Activated T-helper 2 cell treated with anti-CD3 and anti-CD28 coated beads, Interferon-gamma antibody, Interleukin-2, Interleukin-4, amounts not matched to agents 10 μg/mL and 5 μg/mL and 100 μg/mL, durations not matched to agents 14 hours and 24 hours and 36 hours (primary cell): ENCODE data around the gene RASSF5. TPM values are rescaled to one million over a fixed set of nuclear protein-coding genes. Genes with fewer than 3 reads are reported as not detected.

ENCODE experiments used
- DNase-seq: peaks from one replicate; pipeline ENCODE4 v3.0.0; 2021; ENCODE audit warnings: low spot score
- H3K27ac Mint-ChIP-seq: one replicate; pipeline ENCODE4 v1.8.0; 2021; ENCODE audit warnings: mixed read lengths
- H3K27me3 Mint-ChIP-seq: one replicate; pipeline ENCODE4 v1.8.0; 2021; ENCODE audit warnings: low read depth, mixed read lengths
- H3K36me3 Mint-ChIP-seq: one replicate; pipeline ENCODE4 v1.8.0; 2021; ENCODE audit warnings: low read depth, mixed read lengths
- H3K4me1 Mint-ChIP-seq: one replicate; pipeline ENCODE4 v1.8.0; 2021; ENCODE audit warnings: low read depth, mixed read lengths
- H3K4me3 Mint-ChIP-seq: one replicate; pipeline ENCODE4 v1.8.0; 2021; ENCODE audit warnings: low read depth, mild to moderate bottlenecking, moderate library complexity, mixed read lengths
- H3K9me3 Mint-ChIP-seq: one replicate; pipeline ENCODE4 v1.8.0; 2021; ENCODE audit warnings: mixed read lengths
- intact Hi-C: fragments of 100-400 bp; cut with micrococcal nuclease; formaldehyde crosslinking; loops from one replicate; pipeline ENCODE4 v1.15.1; 2023
- total RNA-seq: library from RNA; stranded (reverse); gene quantifications from 2 replicates; pipeline ENCODE4 v1.2.3, GENCODE V29; 2022

RASSF5 gene
- total RNA-seq, 1 donor from 2014 or later, result 182 TPM

DNA sequence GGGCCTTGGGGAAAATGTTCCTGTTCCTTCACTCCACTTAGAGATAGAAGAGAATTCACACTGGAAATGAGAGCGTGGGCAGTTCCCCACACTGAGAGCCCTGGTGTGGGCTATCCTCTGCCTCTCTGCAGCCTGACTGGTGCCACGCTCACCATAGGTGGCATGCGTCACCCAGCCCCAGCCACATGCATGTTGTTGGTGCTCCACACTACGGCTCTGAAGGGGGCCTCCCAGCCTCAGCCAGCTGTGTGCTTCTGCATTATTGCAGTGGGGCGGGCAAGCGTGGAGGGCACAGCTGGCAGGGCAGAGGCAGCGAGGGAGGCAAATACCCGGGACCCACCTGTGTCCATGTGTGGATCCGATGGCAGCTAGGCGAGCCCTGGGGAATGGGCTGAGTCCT is 14.7 kb upstream of the RASSF5 start:
- no peak overlapping the region for H3K27ac Mint-ChIP-seq

DNA sequence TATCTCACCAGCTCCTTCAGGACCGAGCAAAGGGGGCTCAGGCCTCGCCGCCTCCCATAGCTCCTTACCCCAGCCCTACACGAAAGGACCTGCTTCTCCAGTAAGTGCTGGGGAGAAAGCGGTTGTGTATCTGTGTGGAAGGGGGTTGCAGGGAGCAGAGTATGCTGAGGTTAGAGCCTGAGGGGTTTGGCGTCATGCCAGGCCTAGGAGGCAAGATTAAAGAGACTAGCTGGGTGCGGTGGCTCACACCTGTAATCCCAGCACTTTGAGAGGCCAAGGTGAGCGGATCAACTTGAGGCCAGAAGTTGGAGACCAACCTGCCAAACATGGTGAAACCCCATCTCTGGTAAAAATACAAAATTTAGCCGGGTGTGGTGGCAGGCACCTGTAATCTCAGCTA is 14.1 kb upstream of the RASSF5 start:
- H3K36me3 Mint-ChIP-seq, result peaks cover 67% of the 10 kb centered on the region
- no peaks in the 10 kb centered on the region for H3K27me3 Mint-ChIP-seq
- H3K9me3 Mint-ChIP-seq, result no peaks in the 10 kb centered on the region
- no peak overlapping the region for H3K27ac Mint-ChIP-seq
- no peak for DNase-seq
- intact Hi-C loops, result loop anchor here (5.0 kb wide), 2 partner anchors 34 to 169 kb away; no protein-coding TSS in a partner anchor
- peaks cover 15% of the 10 kb centered on the region for H3K4me1 Mint-ChIP-seq
- H3K4me3 Mint-ChIP-seq, result no peak overlapping the region

More for the DNA sequence above, 14.7 kb upstream of the RASSF5 start:
- H3K4me1 Mint-ChIP-seq, result peaks cover 15% of the 10 kb centered on the region
- H3K9me3 Mint-ChIP-seq, result no peaks in the 10 kb centered on the region
- peaks cover 69% of the 10 kb centered on the region for H3K36me3 Mint-ChIP-seq
- H3K4me3 Mint-ChIP-seq, result no peak overlapping the region
- H3K27me3 Mint-ChIP-seq, result no peaks in the 10 kb centered on the region
- DNase-seq, result no peak
- intact Hi-C loops, result loop anchor here (5.0 kb wide), 2 partner anchors 35 to 170 kb away; no protein-coding TSS in a partner anchor

DNA sequence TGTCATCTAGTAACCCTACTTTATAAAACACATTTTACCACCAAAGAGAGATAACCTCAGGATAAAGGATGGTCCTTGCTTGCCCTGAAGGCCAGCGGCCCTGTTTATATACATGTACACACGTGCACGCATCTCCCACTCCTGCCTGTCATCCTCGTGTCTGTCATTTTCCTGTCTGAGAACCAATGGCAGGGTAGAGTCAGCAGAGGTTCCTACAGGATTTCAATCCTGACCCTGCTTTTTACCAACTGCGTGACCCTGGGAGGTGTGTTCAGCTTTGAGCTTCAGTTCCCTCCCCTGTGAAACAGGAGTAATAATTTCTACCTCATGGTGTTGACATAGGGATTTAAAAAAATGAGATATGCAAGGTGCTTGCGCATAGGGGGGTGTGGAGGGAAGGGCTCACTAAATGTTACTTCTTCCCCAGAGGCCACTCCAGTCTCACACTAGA is 12.3 kb upstream of the RASSF5 start:
- Mint-ChIP-seq H3K9me3 (no peaks in the 10 kb centered on the region), H3K27ac (no peak overlapping the region), H3K4me1 (peaks cover 15% of the 10 kb centered on the region), H3K4me3 (no peak overlapping the region), H3K36me3 (peaks cover 75% of the 10 kb centered on the region), H3K27me3 (no peaks in the 10 kb centered on the region)
- DNase-seq, result no peak
- intact Hi-C loops, result no loop called here

DNA sequence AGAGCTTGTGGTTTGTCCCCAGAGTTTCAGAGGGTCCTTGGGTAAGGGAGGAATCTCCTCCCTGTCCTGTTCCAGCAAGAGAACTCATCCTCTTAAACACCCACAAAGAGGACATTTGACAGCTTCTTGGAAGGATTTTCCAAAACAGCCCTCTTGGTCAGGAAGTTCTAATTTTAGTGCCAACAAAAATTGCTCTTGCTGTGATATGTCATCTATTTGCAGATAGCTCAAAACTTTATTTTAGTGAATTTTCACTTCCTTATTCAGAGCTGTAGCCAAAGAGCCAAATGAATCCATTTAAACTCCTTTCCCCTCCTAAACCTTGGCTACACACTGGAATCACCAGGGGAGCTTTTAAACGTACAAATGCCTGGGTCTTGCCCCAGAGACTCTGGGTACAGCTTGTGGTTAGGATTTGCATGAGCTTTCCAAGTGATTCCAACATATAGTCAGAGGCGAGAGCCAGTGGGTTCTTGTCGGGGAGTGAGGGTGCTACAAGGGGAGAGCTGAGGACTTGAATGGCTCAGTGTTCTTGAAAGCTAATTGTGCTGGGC is 11.8 kb upstream of the RASSF5 start:
- Mint-ChIP-seq H3K27me3 (no peaks in the 10 kb centered on the region), H3K9me3 (no peaks in the 10 kb centered on the region), H3K36me3 (peaks cover 70% of the 10 kb centered on the region), H3K4me3 (no peak overlapping the region), H3K27ac (no peak overlapping the region), H3K4me1 (peaks cover 14% of the 10 kb centered on the region)
- DNase-seq, result no peak
- intact Hi-C loops, result no loop called here

DNA sequence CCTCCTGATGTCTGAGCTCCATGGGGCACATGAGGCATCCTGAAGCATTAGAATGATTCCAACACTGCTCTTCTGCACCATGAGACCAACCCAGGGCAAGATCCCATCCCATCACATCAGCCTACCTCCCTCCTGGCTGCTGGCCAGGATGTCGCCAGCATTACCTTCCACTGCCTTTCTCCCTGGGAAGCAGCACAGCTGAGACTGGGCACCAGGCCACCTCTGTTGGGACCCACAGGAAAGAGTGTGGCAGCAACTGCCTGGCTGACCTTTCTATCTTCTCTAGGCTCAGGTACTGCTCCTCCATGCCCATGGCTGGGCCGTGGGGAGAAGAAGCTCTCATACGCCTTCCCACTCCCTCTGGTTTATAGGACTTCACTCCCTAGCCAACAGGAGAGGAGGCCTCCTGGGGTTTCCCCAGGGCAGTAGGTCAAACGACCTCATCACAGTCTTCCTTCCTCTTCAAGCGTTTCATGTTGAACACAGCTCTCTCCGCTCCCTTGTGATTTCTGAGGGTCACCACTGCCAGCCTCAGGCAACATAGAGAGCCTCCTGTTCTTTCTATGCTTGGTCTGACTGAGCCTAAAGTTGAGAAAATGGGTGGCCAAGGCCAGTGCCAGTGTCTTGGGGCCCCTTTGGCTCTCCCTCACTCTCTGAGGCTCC is 11.1 kb upstream of the RASSF5 start:
- intact Hi-C loops, result no loop called here
- H3K9me3 Mint-ChIP-seq, result no peaks in the 10 kb centered on the region
- H3K27ac Mint-ChIP-seq, result peak overlapping the region; percentile 30
- no peak overlapping the region for H3K4me3 Mint-ChIP-seq
- H3K36me3 Mint-ChIP-seq, result peaks cover 63% of the 10 kb centered on the region
- H3K4me1 Mint-ChIP-seq, result peaks cover 8% of the 10 kb centered on the region
- DNase-seq, result no peak
- H3K27me3 Mint-ChIP-seq, result no peaks in the 10 kb centered on the region

DNA sequence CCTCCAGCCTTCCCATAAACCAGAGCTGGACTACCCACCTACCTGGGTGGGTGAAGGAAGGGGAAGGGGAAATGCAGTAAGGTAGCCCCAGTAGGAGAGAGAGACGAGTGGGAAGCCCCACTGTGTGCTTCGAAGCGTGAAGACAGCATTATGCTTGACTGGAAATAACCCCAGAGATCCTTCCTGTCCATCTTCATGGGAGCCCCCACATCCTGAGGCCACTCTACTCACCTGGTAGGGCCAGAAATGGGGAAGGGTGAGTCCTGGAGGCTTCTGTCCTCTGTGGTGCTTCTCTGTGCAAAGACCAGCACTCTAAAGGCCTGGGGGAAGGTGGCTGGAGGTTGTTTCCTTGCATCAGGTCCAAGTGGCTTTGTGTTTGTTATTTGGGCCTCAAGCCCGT is 10.0 kb upstream of the RASSF5 start:
- Mint-ChIP-seq H3K4me3 (no peak overlapping the region), H3K36me3 (peaks cover 54% of the 10 kb centered on the region), H3K4me1 (peaks cover 8% of the 10 kb centered on the region), H3K27me3 (no peaks in the 10 kb centered on the region), H3K27ac (no peak overlapping the region), H3K9me3 (no peaks in the 10 kb centered on the region)
- DNase-seq, result no peak
- intact Hi-C loops, result no loop called here

DNA sequence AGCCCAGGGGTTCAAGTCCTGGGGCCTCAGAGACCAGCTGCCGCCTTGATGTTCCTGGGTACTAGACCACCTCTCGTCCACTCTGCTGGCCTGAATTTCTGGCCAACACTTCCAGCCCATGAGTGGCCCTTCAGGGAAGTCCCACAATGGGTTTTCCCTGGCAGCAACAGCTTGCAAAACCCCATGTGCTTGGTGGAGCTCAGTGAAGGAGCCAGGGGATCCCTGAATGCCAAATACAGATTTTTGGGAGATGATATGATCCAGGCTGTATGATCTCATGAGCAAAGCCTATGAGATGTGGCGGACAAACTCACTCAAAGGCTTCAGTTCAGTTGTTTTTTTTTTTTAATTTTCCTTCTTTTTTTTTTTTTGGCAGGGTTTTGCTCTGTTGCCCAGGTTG is 9.6 kb upstream of the RASSF5 start:
- Mint-ChIP-seq H3K4me3 (no peak overlapping the region), H3K27me3 (no peaks in the 10 kb centered on the region), H3K4me1 (peaks cover 8% of the 10 kb centered on the region), H3K27ac (no peak overlapping the region), H3K9me3 (no peaks in the 10 kb centered on the region), H3K36me3 (peaks cover 50% of the 10 kb centered on the region)
- intact Hi-C loops, result no loop called here
- DNase-seq, result no peak

DNA sequence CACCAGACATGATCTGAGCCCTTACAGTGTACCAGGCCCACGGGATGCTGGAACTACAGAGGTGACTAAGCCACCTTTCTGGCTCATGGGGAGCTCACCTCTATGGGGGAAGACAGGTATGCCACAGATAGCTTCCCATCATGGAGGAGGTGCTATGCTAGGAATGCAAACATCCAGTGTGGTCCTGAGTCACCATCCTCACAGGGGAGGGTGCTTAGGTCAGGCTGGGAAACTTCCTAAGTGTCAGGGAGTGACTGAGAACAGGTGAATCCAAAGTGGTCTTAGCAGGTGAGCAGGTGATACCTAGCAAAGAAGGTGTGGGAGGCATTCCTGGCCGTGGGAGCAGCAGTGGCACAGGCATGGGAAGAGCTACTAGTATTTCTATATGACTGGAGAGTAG is 8.6 kb upstream of the RASSF5 start:
- no peaks in the 10 kb centered on the region for H3K27me3 Mint-ChIP-seq
- H3K9me3 Mint-ChIP-seq, result no peaks in the 10 kb centered on the region
- peaks cover 45% of the 10 kb centered on the region for H3K36me3 Mint-ChIP-seq
- intact Hi-C loops, result no loop called here
- no peak overlapping the region for H3K4me3 Mint-ChIP-seq
- no peak for DNase-seq
- no peak overlapping the region for H3K27ac Mint-ChIP-seq
- peaks cover 14% of the 10 kb centered on the region for H3K4me1 Mint-ChIP-seq

DNA sequence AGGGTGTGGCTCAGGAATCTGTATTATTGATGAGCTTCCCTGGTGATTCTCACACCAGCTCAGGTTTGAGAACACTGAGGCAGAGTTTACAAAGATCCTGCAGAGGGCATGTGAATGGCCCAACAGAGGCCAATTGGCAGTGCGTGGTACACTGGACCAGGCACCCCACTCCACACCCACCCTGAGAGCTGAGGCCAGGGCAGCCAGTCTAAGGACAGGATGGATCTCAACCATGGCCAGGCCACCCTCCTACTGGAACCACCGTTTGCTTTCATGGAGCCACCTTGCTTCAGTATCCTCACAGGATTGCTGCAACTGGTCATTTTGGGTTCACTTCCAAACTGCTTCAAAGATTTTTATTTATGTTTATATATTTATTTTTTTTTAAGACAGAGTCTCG is 7.3 kb upstream of the RASSF5 start:
- no peak for DNase-seq
- H3K27me3 Mint-ChIP-seq, result no peaks in the 10 kb centered on the region
- H3K4me1 Mint-ChIP-seq, result peaks cover 25% of the 10 kb centered on the region
- no peaks in the 10 kb centered on the region for H3K9me3 Mint-ChIP-seq
- no peak overlapping the region for H3K27ac Mint-ChIP-seq
- H3K4me3 Mint-ChIP-seq, result no peak overlapping the region
- intact Hi-C loops, result no loop called here
- H3K36me3 Mint-ChIP-seq, result peaks cover 38% of the 10 kb centered on the region

DNA sequence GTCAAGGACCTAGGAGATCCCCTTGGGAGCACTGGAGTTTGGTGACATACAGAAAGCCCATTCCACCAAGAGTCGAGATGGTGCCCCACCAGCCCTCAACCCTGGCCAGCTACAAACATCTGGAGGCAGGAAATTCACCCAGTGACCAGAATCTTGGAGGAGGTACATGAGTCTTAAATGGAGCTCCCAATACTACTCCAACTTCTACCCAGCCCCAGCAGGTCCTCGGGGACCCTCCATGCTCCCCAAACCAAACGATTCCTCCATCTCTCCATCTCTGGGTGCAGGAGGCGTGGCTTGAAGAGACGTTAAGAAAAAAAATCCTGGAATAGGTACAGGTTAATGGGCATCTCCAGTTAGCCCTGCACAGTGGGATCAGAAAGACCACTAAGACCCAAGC is 5.5 kb upstream of the RASSF5 start:
- Mint-ChIP-seq H3K9me3 (no peaks in the 10 kb centered on the region), H3K27me3 (no peaks in the 10 kb centered on the region), H3K4me1 (peaks cover 28% of the 10 kb centered on the region), H3K36me3 (peaks cover 25% of the 10 kb centered on the region), H3K27ac (no peak overlapping the region), H3K4me3 (no peak overlapping the region)
- no peak for DNase-seq
- intact Hi-C loops, result no loop called here

DNA sequence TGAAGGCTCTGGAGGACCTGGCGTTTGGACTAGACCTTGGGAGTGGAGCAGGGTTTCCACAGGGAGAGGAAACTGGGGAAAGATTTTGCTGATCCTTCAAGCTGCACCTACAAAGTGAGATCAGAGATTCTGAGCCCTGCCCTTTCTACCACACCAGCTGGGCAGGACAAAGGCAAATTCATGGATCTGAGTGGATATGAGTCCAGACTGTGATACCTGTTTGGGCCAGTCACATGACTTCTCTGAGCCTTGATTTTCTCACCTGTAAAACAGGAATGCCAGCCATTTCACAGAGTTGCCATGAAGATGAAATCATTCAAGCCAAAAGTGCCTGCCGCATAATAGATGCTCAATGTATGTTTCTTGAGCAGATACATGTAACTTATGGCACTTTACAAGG is 4.9 kb upstream of the RASSF5 start:
- intact Hi-C loops, result no loop called here
- no peaks in the 10 kb centered on the region for H3K27me3 Mint-ChIP-seq
- no peak overlapping the region for H3K27ac Mint-ChIP-seq
- peaks cover 28% of the 10 kb centered on the region for H3K4me1 Mint-ChIP-seq
- no peak overlapping the region for H3K4me3 Mint-ChIP-seq
- DNase-seq, result no peak
- H3K9me3 Mint-ChIP-seq, result no peaks in the 10 kb centered on the region
- peaks cover 22% of the 10 kb centered on the region for H3K36me3 Mint-ChIP-seq

DNA sequence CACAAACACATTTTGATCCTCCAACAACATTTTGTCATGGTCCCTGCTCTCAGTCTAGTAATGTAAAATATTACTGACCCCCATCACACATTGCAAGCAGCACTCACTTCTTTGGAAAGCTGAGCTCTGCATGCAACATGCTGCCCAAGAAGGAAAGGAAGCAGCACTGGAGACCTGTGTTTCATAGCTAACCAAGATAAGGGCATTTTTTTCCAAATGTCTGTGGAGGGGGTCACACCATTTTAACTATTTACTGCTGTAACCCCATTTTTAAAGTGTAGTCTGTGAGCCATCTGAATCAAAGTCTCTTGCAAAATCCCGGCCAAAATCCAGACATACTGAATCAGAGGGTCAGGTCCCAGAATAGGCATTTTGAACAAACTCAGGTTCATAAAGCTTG is 4.5 kb upstream of the RASSF5 start:
- Mint-ChIP-seq H3K36me3 (peaks cover 22% of the 10 kb centered on the region), H3K4me1 (peaks cover 28% of the 10 kb centered on the region), H3K27me3 (no peaks in the 10 kb centered on the region), H3K4me3 (no peak overlapping the region), H3K27ac (no peak overlapping the region), H3K9me3 (no peaks in the 10 kb centered on the region)
- intact Hi-C loops, result no loop called here
- DNase-seq, result no peak

DNA sequence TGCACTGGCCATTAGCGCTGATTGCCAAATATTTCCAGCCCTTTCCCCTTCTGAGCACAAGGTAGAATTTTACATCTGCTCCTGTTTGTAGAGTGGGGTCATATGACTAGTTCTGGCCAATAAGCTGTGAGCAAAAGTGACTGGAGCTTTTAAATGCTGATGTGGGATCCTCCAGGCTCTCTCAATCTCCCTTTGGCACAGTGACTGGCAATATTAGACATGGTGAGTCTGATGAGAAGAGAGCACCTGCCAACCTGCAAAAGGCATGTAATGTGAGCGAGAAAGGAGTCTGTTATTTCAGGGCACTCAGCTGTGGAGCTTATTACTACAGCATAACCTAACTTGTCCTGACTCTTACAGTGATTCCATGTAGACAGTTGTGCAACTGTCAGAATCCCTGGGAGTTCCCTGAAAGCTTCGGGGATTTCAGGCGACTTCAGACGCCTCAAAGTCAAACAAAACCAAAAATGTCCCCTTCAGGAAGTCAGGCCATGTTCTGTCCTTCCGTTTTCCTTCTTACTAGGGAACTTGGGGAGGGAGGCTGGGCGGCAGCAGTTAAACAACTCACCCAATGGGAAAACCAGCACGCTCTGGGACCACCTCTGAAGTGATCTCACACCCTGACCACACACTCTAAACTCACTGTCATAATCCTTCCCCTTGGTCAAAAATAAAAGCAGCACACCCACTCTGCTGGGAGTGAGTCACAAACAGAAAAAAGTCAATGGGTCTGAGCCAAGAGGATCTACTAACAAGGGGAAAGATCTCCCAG is 3.6 kb upstream of the RASSF5 start:
- H3K4me1 Mint-ChIP-seq, result peaks cover 28% of the 10 kb centered on the region
- intact Hi-C loops, result loop anchor here (1.0 kb wide), 1 partner anchor 87 kb away; no protein-coding TSS in a partner anchor

More for the DNA sequence above, 3.6 kb upstream of the RASSF5 start:
- Mint-ChIP-seq H3K9me3 (no peaks in the 10 kb centered on the region), H3K4me3 (no peak overlapping the region), H3K27ac (peak overlapping the region; percentile 38), H3K36me3 (peaks cover 12% of the 10 kb centered on the region), H3K27me3 (peaks cover 5% of the 10 kb centered on the region)
- no peak for DNase-seq
